ENCODE results near the gene ABHD3. TPM values are rescaled to one million over a fixed set of nuclear protein-coding genes. Genes with fewer than 3 reads are reported as not detected.

ABHD3 gene
- total RNA-seq, 2 experiments from 2014 or later: 154 to 169 TPM

DNA sequence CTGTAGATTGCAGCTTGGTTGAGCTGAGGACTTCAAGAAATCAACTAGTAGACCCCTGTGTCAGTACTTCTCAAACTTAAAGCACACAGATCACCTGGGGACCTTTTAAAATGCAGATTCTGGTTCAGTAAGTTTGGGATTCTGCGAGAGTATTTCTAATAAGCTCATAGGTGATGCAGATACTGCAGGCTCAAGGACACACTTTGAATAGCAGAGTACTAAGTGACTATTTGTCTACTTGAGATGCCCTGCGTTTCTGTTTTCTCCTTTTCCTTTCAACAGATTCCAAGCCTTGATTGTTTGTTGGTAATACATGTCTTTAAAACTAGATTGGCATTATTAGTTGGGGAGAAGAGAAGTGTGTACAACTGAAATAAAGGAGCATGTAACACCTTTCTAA is 42.7 kb upstream of the ABHD3 start:
- BruUV-seq (replicated peaks): no TSS peak
- peak overlapping the region; percentile 61 for H3K27ac ChIP-seq (ENCODE audit: low read depth, low read length, poor library complexity, severe bottlenecking)
- POLR2A ChIA-PET: interaction anchor here (0.5 to 1.8 kb wide), 3 partner anchors 29 to 112 kb away, joined by 3 to 9 read pairs (median 3); no protein-coding TSS in a partner anchor

DNA sequence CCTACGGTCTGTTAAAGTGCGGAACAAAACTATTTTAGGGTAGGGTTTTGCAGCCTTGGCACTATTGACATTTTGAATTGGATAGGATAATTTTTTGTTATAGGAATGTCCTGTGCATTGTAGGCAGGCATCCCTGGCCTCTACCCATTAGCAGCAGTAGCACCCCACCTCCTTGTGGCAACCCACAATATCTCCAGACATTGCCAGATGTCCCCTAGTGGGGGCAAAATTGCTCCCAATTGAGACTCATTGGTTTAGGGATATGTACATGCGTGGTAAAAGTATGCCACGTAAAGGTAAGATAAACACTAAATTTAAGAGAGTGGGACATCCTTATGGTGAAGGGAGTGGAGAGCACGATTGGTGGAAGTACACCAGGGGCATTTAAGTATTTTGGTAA is 40.7 kb upstream of the ABHD3 start:
- Histone ChIP-seq H3K36me3 (ENCODE audit: insufficient read depth, low read length) (peaks cover 6% of the 10 kb centered on the region), H3K4me3 (ENCODE audit: low read depth, low read length, poor library complexity, severe bottlenecking) (no peak overlapping the region), H3K79me2 (ENCODE audit: insufficient read depth, low read depth, low read length) (peaks cover 90% of the 10 kb centered on the region), H3K4me2 (ENCODE audit: low read length) (peak overlapping the region; percentile 31; the same call in 1 of the 2 replicates), H4K20me1 (ENCODE audit: insufficient read depth, low read length) (peaks cover 8% of the 10 kb centered on the region; the same call in 1 of the 2 replicates), H3K9me2 (ENCODE audit: insufficient read depth, low read length) (no peaks in the 10 kb centered on the region), H2AFZ (ENCODE audit: low read length) (no peak overlapping the region), H3K9me3 (ENCODE audit: low read length) (no peaks in the 10 kb centered on the region), H3K4me1 (ENCODE audit: insufficient read depth, low read length, poor library complexity, severe bottlenecking) (peaks cover 59% of the 10 kb centered on the region), H3K27ac (ENCODE audit: low read depth, low read length, poor library complexity, severe bottlenecking) (no peak overlapping the region)
- ChIA-PET CTCF (ENCODE audit: unreplicated experiment) (no interaction called here), POLR2A (no interaction called here)
- intact Hi-C loops (cut with micrococcal nuclease; ENCODE audit: unreplicated experiment): no loop called here
- TF ChIP-seq CTCF (conservative IDR thresholded peaks at IDR 0.05; ENCODE audit: low read length) (peak; percentile 52), EZH2phosphoT487 (IDR thresholded peaks at IDR 0.05; ENCODE audit: borderline replicate concordance, low read depth, low read length) (no peak)
- no TSS peak for BruUV-seq (replicated peaks)
- DNase-seq (ENCODE audit: low spot score): no peak

More for the DNA sequence above, 42.7 kb upstream of the ABHD3 start:
- H3K9me2 ChIP-seq (ENCODE audit: insufficient read depth, low read length): no peaks in the 10 kb centered on the region
- no peak for DNase-seq (ENCODE audit: low spot score)
- H3K4me3 ChIP-seq (ENCODE audit: low read depth, low read length, poor library complexity, severe bottlenecking): peak overlapping the region; percentile 44
- CTCF ChIA-PET (ENCODE audit: unreplicated experiment): interaction anchor here (0.9 kb wide), 1 partner anchor 62 kb away, joined by 3 read pairs; no protein-coding TSS in a partner anchor
- no peak overlapping the region for H2AFZ ChIP-seq (ENCODE audit: low read length)
- H3K79me2 ChIP-seq (ENCODE audit: insufficient read depth, low read depth, low read length): peaks cover 100% of the 10 kb centered on the region
- peak overlapping the region; percentile 64 for H3K4me2 ChIP-seq (ENCODE audit: low read length)
- TF ChIP-seq CTCF (conservative IDR thresholded peaks at IDR 0.05; ENCODE audit: low read length) (no peak), EZH2phosphoT487 (IDR thresholded peaks at IDR 0.05; ENCODE audit: borderline replicate concordance, low read depth, low read length) (no peak)
- H3K36me3 ChIP-seq (ENCODE audit: insufficient read depth, low read length): peaks cover 6% of the 10 kb centered on the region
- H4K20me1 ChIP-seq (ENCODE audit: insufficient read depth, low read length): peaks cover 8% of the 10 kb centered on the region; the same call in 1 of the 2 replicates
- intact Hi-C loops (cut with micrococcal nuclease; ENCODE audit: unreplicated experiment): no loop called here
- H3K4me1 ChIP-seq (ENCODE audit: insufficient read depth, low read length, poor library complexity, severe bottlenecking): peaks cover 58% of the 10 kb centered on the region
- no peaks in the 10 kb centered on the region for H3K9me3 ChIP-seq (ENCODE audit: low read length)

DNA sequence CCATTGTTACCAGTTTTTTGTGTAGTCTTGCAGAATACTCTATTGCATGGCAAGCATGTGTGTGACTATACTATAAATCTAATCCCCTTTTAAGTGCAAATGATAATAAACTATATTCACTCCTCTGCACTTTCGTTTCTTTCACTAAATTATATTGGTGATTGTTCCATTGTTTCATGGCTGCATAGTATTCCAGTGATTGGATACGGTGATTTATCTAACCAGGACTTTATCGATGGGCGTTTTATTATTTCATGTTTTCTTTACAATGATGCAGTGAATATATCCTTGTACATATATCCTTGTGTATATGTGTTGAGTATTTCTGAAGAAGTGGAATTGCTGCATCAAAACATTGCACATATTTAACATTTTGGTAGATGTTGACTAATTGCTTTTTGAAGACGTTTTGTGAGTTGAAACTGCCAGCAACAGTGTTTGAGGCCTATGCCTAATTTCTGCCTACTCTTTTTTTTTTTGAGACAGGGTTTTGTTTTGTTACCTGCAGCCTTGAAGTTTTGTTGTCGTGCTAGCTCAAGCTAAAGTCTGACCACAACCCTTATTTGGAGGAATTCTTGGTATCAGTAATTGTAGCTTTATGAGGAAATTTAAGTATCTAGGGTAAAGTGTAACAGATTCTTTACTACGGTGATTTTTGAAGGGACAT is 38.7 kb upstream of the ABHD3 start:
- Histone ChIP-seq H3K4me3 (ENCODE audit: low read depth, low read length, poor library complexity, severe bottlenecking) (peak overlapping the region; percentile 95), H3K9me2 (ENCODE audit: insufficient read depth, low read length) (no peaks in the 10 kb centered on the region), H2AFZ (ENCODE audit: low read length) (no peak overlapping the region), H4K20me1 (ENCODE audit: insufficient read depth, low read length) (peaks cover 8% of the 10 kb centered on the region; the same call in 1 of the 2 replicates), H3K4me2 (ENCODE audit: low read length) (peak overlapping the region; percentile 77), H3K36me3 (ENCODE audit: insufficient read depth, low read length) (peaks cover 6% of the 10 kb centered on the region; the same call in 1 of the 2 replicates), H3K27ac (ENCODE audit: low read depth, low read length, poor library complexity, severe bottlenecking) (no peak overlapping the region), H3K9me3 (ENCODE audit: low read length) (no peaks in the 10 kb centered on the region), H3K4me1 (ENCODE audit: insufficient read depth, low read length, poor library complexity, severe bottlenecking) (peaks cover 61% of the 10 kb centered on the region), H3K79me2 (ENCODE audit: insufficient read depth, low read depth, low read length) (peaks cover 71% of the 10 kb centered on the region)
- ChIA-PET POLR2A (interaction anchor here (0.6 to 4.7 kb wide), 7 partner anchors 8 to 128 kb away, joined by 3 to 50 read pairs (median 3); partner anchors contain the start of gene ABHD3), CTCF (ENCODE audit: unreplicated experiment) (no interaction called here)
- TF ChIP-seq EZH2phosphoT487 (IDR thresholded peaks at IDR 0.05; ENCODE audit: borderline replicate concordance, low read depth, low read length): no peak
- TF ChIP-seq CTCF (conservative IDR thresholded peaks at IDR 0.05; ENCODE audit: low read length): no peak
- intact Hi-C loops (cut with micrococcal nuclease; ENCODE audit: unreplicated experiment): loop anchor here (5.0 kb wide), 1 partner anchor 56 kb away; no protein-coding TSS in a partner anchor
- TSS peak; percentile 46 for BruUV-seq (replicated peaks)
- no peak for DNase-seq (ENCODE audit: low spot score)
